ENCODE data around the gene MYH6. TPM values are rescaled to one million over a fixed set of nuclear protein-coding genes. Genes with fewer than 3 reads are reported as not detected.

The MYH6 gene
- total RNA-seq, 1 donor = under 0.01 TPM

GRCh38 chr14:23339506-23340268 lies 68.4 kb downstream of the MYH6 start:
- DNase-seq (ENCODE audit: low read depth in 2 of 3, low spot score in 2 of 3) = no peak

- DNase-seq (ENCODE audit: low read depth in 2 of 3, low spot score in 2 of 3) = no peak
These were observed 72.5 kb downstream of the MYH6 start for GRCh38 chr14:23335623-23336022.

Small RNA genes within 50 kb of the gene (small RNA-seq; reads per million reads assigned to genes)
- gene MIR208A (not detected), gene MIR208B (not detected)

Other genes with a start within 250 kb of the MYH6 start
- gene SLC7A8, start 224.6 kb downstream of the MYH6 start, total RNA-seq = 2.2 TPM
- gene RNF212B, start 170.3 kb downstream of the MYH6 start, total RNA-seq = not detected
- gene HOMEZ, start 122.1 kb downstream of the MYH6 start, total RNA-seq = 18.9 TPM
- gene PPP1R3E, start 105.4 kb downstream of the MYH6 start, total RNA-seq = 10.2 TPM
- gene BCL2L2, start 101.4 kb downstream of the MYH6 start, total RNA-seq = 11.6 TPM
- gene PABPN1, start 86.8 kb downstream of the MYH6 start, total RNA-seq = 78.6 TPM
- gene SLC22A17, start 55.4 kb downstream of the MYH6 start, total RNA-seq = 23.4 TPM
- gene EFS, start 43.1 kb downstream of the MYH6 start, total RNA-seq = under 0.01 TPM
- gene IL25, start 35.5 kb downstream of the MYH6 start, total RNA-seq = not detected
- gene CMTM5, start 31.2 kb downstream of the MYH6 start, total RNA-seq = 3.0 TPM
- not detected for gene MYH7, start 27.4 kb upstream of the MYH6 start, total RNA-seq
- 23.7 TPM for gene NGDN, start 61.4 kb upstream of the MYH6 start, total RNA-seq
- gene ZFHX2, start 143.5 kb upstream of the MYH6 start, total RNA-seq = 0.81 TPM
- gene THTPA, start 148.0 kb upstream of the MYH6 start, total RNA-seq = 15.9 TPM
- 132 TPM for gene AP1G2, start 159.5 kb upstream of the MYH6 start, total RNA-seq
- 0.27 TPM for gene JPH4, start 170.5 kb upstream of the MYH6 start, total RNA-seq
- under 0.01 TPM for gene DHRS2, start 228.1 kb upstream of the MYH6 start, total RNA-seq

All from hematopoietic multipotent progenitor cell (in vitro differentiated cells).